Psoas muscle (tissue), 8 donors: ENCODE results near the gene ZBTB17. TPM values are rescaled to one million over a fixed set of nuclear protein-coding genes. Genes with fewer than 3 reads are reported as not detected.
"Not testable (repeated sequence)": the region's sequence is repeated elsewhere in the genome, so short reads cannot be mapped to it uniquely, and the experiment has no call there.

Experiments
- ATAC-seq, 4 donors: fragments of 200-7000 bp; cut with Tn5 transposase; one replicate each; pipeline ENCODE4 v1.9.1; 2020; ENCODE audit warnings: moderate library complexity in 3 of 4, mild to moderate bottlenecking in 2 of 4
- DNase-seq, 2 donors: peaks; one replicate each; pipeline ENCODE4 v3.0.0-alpha.2; 2020
- H3K27ac ChIP-seq: fragments of 200-600 bp; one replicate; pipeline ENCODE4 v1.8.0; 2022
- H3K27me3 ChIP-seq, 3 donors: fragments of 200-600 bp in 1 of 3; one replicate each; pipeline versions ENCODE4 v1.6.1 to v1.8.0; 2013 to 2022; ENCODE audit warnings: low read length in 2 of 3, mild to moderate bottlenecking in 2 of 3, moderate library complexity in 1 of 3; ENCODE audit not compliant: insufficient read depth in 3 of 3
- H3K36me3 ChIP-seq, 2 donors: fragments of 200-600 bp in 1 of 2; one replicate each; pipeline versions ENCODE4 v1.6.1 to v1.8.0; 2013 to 2022; ENCODE audit warnings: low read depth in 1 of 2, mild to moderate bottlenecking in 1 of 2, moderate library complexity in 1 of 2; ENCODE audit not compliant: insufficient read depth in 1 of 2
- H3K4me1 ChIP-seq: fragments of 200-600 bp; one replicate; pipeline ENCODE4 v1.8.0; 2022
- H3K4me3 ChIP-seq: fragments of 200-600 bp; one replicate; pipeline ENCODE4 v1.8.0; 2022; ENCODE audit warnings: mild to moderate bottlenecking
- H3K9me3 ChIP-seq: fragments of 200-600 bp; one replicate; pipeline ENCODE4 v1.8.0; 2022
- WGBS, 3 donors: extraction: QIAGEN DNeasy Blood & Tissue Kit; methylation state at CpG; one replicate each; pipeline versions ENCODE4 v1.1.6 to v1.1.7; 2013; 5-methylcytosine and 5-hydroxymethylcytosine counted together
- intact Hi-C, 2 donors: fragments of 100-400 bp; cut with DNase I; formaldehyde crosslinking; loops; one replicate each; pipeline versions ENCODE4 v1.11.0 to v1.14.2; 2022
- polyA plus RNA-seq, 3 donors: library from polyadenylated mRNA; stranded (reverse); fragments of 200-250 nt; gene quantifications; one replicate each; pipeline ENCODE4 v1.2.3, GENCODE V29; 2013
- total RNA-seq, 4 donors: library from RNA; stranded (reverse); fragmentation: NEBNext Ultra II Directional in 2 of 4; extraction: Animal tissue kit (Norgen Biotek cat#: 25700) in 2 of 4; gene quantifications; one replicate each; pipeline versions ENCODE4 v1.2.1 to v1.2.4, GENCODE V29; 2021 to 2023
- TF ChIP-seq, protein P1 (sequence below): fragments of 200-600 bp; IDR thresholded peaks from one replicate; pipeline ENCODE4 v1.8.0; 2022; ENCODE audit warnings: antibody characterized with exemption
- donor health status: healthy with polysubstance abuse.
- donor health status: DM: no; HTN: no; CAD: no; lungs with moderate emphysema.
- donor health status: Bipolar disorder and iron deficiency.
- donor health status: healthy.
- donor health status: DM: yes; HTN: yes; CAD: no.
- donor health status: DM: no; HTN: no; CAD: no.
- donor health status: DM: no; HTN: no; CAD: no.
- donor health status: DM: yes; HTN: yes; CAD: no.

The ZBTB17 gene
- total and polyA plus RNA-seq, 7 donors = 23.5 to 44.3 (median 29.5) TPM

DNA sequence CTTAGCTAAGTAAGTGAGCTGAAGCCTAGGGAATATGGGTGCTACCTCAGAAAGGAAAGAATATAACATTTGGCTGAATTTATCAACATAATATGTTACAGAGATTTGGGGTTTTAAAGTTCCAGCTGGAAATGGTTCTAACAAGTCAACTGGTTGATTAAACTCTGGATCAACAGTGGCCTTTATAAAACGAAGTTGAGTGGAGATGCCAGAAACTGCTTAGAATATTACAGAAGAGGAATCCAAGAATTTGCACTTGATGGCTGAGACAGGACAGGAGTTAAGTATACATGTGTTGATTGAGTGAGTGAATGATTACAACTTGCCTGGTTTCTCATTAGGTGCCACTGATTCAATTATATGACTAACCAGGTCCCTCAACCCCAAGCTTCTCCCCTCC lies 7.4 kb upstream of the ZBTB17 start:
- no peaks in the 10 kb centered on the region for H3K27me3 ChIP-seq
- no peaks in the 10 kb centered on the region for H3K9me3 ChIP-seq
- no peak overlapping the region for H3K27ac ChIP-seq
- TF ChIP-seq, protein P1, sequence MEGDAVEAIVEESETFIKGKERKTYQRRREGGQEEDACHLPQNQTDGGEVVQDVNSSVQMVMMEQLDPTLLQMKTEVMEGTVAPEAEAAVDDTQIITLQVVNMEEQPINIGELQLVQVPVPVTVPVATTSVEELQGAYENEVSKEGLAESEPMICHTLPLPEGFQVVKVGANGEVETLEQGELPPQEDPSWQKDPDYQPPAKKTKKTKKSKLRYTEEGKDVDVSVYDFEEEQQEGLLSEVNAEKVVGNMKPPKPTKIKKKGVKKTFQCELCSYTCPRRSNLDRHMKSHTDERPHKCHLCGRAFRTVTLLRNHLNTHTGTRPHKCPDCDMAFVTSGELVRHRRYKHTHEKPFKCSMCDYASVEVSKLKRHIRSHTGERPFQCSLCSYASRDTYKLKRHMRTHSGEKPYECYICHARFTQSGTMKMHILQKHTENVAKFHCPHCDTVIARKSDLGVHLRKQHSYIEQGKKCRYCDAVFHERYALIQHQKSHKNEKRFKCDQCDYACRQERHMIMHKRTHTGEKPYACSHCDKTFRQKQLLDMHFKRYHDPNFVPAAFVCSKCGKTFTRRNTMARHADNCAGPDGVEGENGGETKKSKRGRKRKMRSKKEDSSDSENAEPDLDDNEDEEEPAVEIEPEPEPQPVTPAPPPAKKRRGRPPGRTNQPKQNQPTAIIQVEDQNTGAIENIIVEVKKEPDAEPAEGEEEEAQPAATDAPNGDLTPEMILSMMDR = no peak
- H3K4me3 ChIP-seq = no peak overlapping the region
- ATAC-seq (no peak), DNase-seq (no peak)
- intact Hi-C loops = no loop called here
- no peaks in the 10 kb centered on the region for H3K4me1 ChIP-seq
- 16 to 33% (median 28%) methylated on average over 1 of the region's 1 CpG for WGBS, 3 donors
- H3K36me3 ChIP-seq = no peaks in the 10 kb centered on the region

DNA sequence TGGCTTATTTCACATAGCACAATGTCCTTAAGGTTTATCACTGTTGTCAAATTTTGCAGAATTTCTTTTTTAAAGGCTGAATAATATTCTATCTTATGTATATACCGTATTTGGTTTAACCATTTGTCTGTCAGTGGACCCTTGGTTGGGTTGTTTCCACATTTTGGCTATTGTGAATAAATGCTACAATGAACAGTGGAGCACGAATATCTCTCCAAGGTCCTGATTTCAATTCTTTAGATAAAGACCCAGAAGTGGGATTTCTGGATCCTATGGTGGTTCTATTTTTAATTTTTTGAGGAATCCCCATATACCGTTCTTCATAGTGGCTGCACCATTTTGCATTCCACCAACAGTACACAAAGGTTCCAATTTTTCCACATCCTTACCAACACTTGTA lies 5.8 kb upstream of the ZBTB17 start:
- WGBS, 3 donors = 66 to 77% (median 72%) methylated on average over 3 of the region's 3 CpGs
- TF ChIP-seq, protein P1 = no peak
- no peaks in the 10 kb centered on the region for H3K4me1 ChIP-seq
- DNase-seq (no peak), ATAC-seq (no peak)
- intact Hi-C loops = no loop called here
- H3K4me3 ChIP-seq = no peak overlapping the region
- H3K36me3 ChIP-seq = no peaks in the 10 kb centered on the region
- H3K9me3 ChIP-seq = no peaks in the 10 kb centered on the region
- H3K27me3 ChIP-seq = no peaks in the 10 kb centered on the region
- H3K27ac ChIP-seq = no peak overlapping the region

DNA sequence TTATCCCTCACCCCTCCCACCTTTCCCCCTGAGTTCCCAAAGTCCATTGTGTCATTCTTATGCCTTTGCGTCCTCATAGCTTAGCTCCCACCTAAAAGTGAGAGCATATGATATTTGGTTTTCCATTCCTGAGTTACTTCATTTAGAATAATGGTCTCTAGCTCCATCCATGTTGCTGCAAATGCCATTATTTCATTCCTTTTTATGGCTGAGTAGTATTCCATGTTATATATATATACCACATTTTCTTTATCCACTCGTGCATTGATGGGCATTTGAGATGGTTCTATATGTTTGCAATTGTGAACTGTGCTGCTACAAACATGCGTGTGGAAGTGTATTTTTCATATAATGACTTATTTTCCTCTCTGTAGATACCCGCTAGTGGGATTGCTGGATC lies 2.0 kb upstream of the ZBTB17 start:
- H3K36me3 ChIP-seq, ATAC-seq, H3K4me3 ChIP-seq, H3K27me3 ChIP-seq, DNase-seq, H3K27ac ChIP-seq, H3K9me3 ChIP-seq, intact Hi-C loops: not testable (repeated sequence)
- peaks cover 11% of the 10 kb centered on the region for H3K4me1 ChIP-seq
- 94 to 96% (median 95%) methylated on average over 4 of the region's 4 CpGs for WGBS, 3 donors

DNA sequence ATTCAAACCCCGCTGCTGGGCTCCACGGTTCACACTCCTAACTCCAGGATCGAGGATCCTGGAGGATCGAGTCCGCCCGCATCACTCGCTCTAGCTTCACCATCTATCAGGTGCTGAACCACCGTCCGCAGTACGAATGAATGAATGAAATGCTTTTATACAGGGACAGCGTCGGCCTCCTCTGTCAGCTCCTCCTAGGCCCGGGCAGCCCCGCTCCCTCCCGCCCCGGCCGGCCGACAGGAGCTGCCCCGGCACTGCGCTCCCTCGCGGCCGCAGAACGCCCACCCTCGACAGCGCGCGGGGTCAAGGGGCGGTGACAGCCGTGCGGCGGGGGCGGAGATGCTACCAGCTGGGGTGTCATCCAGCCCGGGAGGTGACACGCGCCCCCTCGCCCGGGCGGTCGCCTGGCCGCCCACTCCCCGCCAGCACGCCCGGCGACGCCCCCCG lies 520 bp downstream of the ZBTB17 start:
- DNase-seq (peak; percentile 69 to 72), ATAC-seq (peak; percentile 76 to 83 (median 80))
- no peaks in the 10 kb centered on the region for H3K9me3 ChIP-seq
- H3K27me3 ChIP-seq = no peaks in the 10 kb centered on the region
- intact Hi-C loops = loop anchor here in 1 of 2 donors (2.0 kb wide), 1 partner anchor 25 kb away; no protein-coding TSS in a partner anchor
- peak overlapping the region; percentile 83 for H3K27ac ChIP-seq
- WGBS, 3 donors = 0 to 1% (median 1%) methylated on average over 27 to 47 of the region's 47 CpGs
- peak overlapping the region; percentile 97 for H3K4me3 ChIP-seq
- TF ChIP-seq, protein P1 = no peak
- peaks cover 11% of the 10 kb centered on the region for H3K4me1 ChIP-seq
- peaks cover 5 to 25% of the 10 kb centered on the region in 2 donors for H3K36me3 ChIP-seq

DNA sequence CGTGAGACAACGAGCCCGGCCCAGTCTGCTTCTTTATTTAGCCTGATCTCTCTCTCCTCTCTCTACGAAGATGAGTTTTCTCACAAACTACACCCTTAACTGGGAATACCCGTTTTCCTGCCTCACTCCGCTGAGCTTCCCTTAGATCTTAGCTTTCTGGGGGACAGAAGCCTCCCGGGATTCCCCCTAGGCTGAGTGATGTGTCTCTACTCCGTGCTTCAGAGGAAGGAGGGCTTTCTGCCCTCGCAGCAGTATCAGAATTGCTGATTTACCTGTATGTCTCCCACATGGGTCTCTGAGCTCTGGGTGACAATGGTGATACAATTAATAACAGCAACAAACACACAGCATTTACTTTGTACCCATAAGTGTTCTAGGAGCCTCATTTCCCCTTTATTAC lies 1.0 kb downstream of the ZBTB17 start:
- Histone ChIP-seq H3K27ac (peak overlapping the region; percentile 6), H3K27me3 (no peaks in the 10 kb centered on the region), H3K4me1 (peaks cover 11% of the 10 kb centered on the region), H3K9me3 (no peaks in the 10 kb centered on the region), H3K36me3 (peaks cover 5 to 25% of the 10 kb centered on the region in 2 donors), H3K4me3 (peak overlapping the region; percentile 97)
- intact Hi-C loops = loop anchor here in 1 of 2 donors (2.0 kb wide), 1 partner anchor 24 kb away; no protein-coding TSS in a partner anchor
- ATAC-seq = no peak
- DNase-seq = no peak
- TF ChIP-seq, protein P1 = no peak
- WGBS, 3 donors = 45 to 50% (median 45%) methylated on average over 9 of the region's 9 CpGs
